ENCODE results near the gene TRPM3. TPM values are rescaled to one million over a fixed set of nuclear protein-coding genes. Genes with fewer than 3 reads are reported as not detected.

TRPM3 gene
- total and polyA plus RNA-seq, 2 of the 8 experiments (the other 6 are each of a cell fraction or from before 2014, with no cell fraction given), result 2.4 to 10.9 TPM

DNA sequence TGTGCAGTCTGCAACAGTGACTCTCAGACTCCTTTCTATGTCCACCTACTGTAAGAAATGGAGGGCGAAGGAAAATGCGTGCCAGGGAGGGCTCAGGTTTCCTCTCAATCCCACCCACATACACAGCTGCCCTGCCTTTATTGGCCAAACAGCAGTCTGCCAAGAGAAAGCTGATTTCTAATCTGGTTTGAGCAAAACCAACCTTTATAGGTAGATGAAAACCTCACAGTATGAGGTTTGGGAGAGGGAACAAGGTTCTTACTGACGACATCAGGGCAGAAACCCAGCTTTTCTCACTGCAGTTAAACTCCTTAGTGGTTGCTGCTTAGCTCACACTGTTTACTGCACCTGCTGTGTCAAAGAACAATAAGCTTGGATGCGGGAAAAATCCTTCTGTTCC, 554.7 kb downstream of the TRPM3 start (continued):
- TF ChIP-seq, protein P1, sequence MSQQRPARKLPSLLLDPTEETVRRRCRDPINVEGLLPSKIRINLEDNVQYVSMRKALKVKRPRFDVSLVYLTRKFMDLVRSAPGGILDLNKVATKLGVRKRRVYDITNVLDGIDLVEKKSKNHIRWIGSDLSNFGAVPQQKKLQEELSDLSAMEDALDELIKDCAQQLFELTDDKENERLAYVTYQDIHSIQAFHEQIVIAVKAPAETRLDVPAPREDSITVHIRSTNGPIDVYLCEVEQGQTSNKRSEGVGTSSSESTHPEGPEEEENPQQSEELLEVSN (IDR thresholded peaks at IDR 0.05), result no peak

Measured in H1 (cell line).